AG10803 (cell line): Measurements from ENCODE around the gene NDUFAF7.
"Not testable (repeated sequence)": the region's sequence is repeated elsewhere in the genome, so short reads cannot be mapped to it uniquely, and the experiment has no call there.

Experiments used
- DNase-seq: peaks from one replicate; pipeline ENCODE4 v3.0.0; 2010; ENCODE audit warnings: low read depth
- H3K4me3 ChIP-seq: 2 replicates; pipeline ENCODE4 v1.5.1; 2011; ENCODE audit warnings: mild to moderate bottlenecking, low read length, control low read depth
- CTCF ChIP-seq: conservative IDR thresholded peaks from 2 replicates; pipeline ENCODE4 v1.5.1; 2011; ENCODE audit warnings: mild to moderate bottlenecking, low read length, control low read depth, inconsistent platforms

The NDUFAF7 gene

GRCh38 chr2:37191747-37192146 lies 39.7 kb upstream of the NDUFAF7 start:
- DNase-seq, result no peak
- no peak overlapping the region for H3K4me3 ChIP-seq
- no peak for TF ChIP-seq CTCF

- no peak for TF ChIP-seq CTCF
- H3K4me3 ChIP-seq, result no peak overlapping the region
- no peak for DNase-seq
Observed at GRCh38 chr2:37192551-37192950, 38.9 kb upstream of the NDUFAF7 start.

GRCh38 chr2:37195862-37196319 lies 35.6 kb upstream of the NDUFAF7 start:
- H3K4me3 ChIP-seq, result peak overlapping the region; percentile 92
- not testable (repeated sequence) for DNase-seq

- peak within 1 kb of the TSS; percentile 92 for H3K4me3 ChIP-seq
- peak; percentile 68 for DNase-seq
- TF ChIP-seq CTCF, result no peak
Observed at GRCh38 chr2:37196320-37197195, 34.9 kb upstream of the NDUFAF7 start, which contains the start of gene CEBPZOS. TSS of gene CEBPZOS (plus strand) at chr2:37196496. CDS start at chr2:37199705, 3,209 bp downstream.

GRCh38 chr2:37198681-37199065 lies 32.8 kb upstream of the NDUFAF7 start:
- no peak overlapping the region for H3K4me3 ChIP-seq
- TF ChIP-seq CTCF, result no peak
- DNase-seq, result no peak

- DNase-seq, result no peak
- no peak for TF ChIP-seq CTCF
Observed at GRCh38 chr2:37201208-37201607, 30.2 kb upstream of the NDUFAF7 start.

GRCh38 chr2:37201766-37202165 lies 29.7 kb upstream of the NDUFAF7 start:
- no peak for TF ChIP-seq CTCF
- H3K4me3 ChIP-seq, result no peak overlapping the region
- no peak for DNase-seq

More at GRCh38 chr2:37201208-37201607, 30.2 kb upstream of the NDUFAF7 start:
- H3K4me3 ChIP-seq, result no peak overlapping the region
